IPS-18c (cell line): Measurements from ENCODE around the gene TULP3.
"Not testable (repeated sequence)": the region's sequence is repeated elsewhere in the genome, so short reads cannot be mapped to it uniquely, and the experiment has no call there.

ENCODE experiments used
- H3K4me3 ChIP-seq: 2 replicates; pipeline ENCODE4 v1.7.0; 2013; ENCODE audit warnings: low read depth, mild to moderate bottlenecking, low read length, moderate library complexity; ENCODE audit not compliant: insufficient read depth
- H3K9me3 ChIP-seq: one replicate; pipeline ENCODE4 v1.6.1; 2013; ENCODE audit warnings: mild to moderate bottlenecking, low read length, moderate library complexity; ENCODE audit not compliant: control insufficient read depth, insufficient read depth

TULP3 gene

GRCh38 chr12:2864198-2864597, 26.5 kb upstream of the TULP3 start:
- Histone ChIP-seq H3K9me3 (no peaks in the 10 kb centered on the region), H3K4me3 (no peak overlapping the region)

GRCh38 chr12:2868986-2869632, 21.6 kb upstream of the TULP3 start:
- not testable (repeated sequence) for H3K4me3 ChIP-seq, H3K9me3 ChIP-seq

GRCh38 chr12:2876431-2877046, 14.2 kb upstream of the TULP3 start:
- no peaks in the 10 kb centered on the region for H3K9me3 ChIP-seq

GRCh38 chr12:2877047-2877952, 13.4 kb upstream of the TULP3 start, which contains the start of the genes FOXM1 and RHNO1:
FOXM1 (minus strand) TSS chr12:2877174; CDS start chr12:2874478, 2,696 bp downstream.
RHNO1 (plus strand) TSS chr12:2877223; CDS start chr12:2885367, 8,144 bp downstream.
- Histone ChIP-seq H3K4me3 (peak within 1 kb of the TSS; percentile 93), H3K9me3 (no peaks in the 10 kb centered on the region)

More at GRCh38 chr12:2876431-2877046, 14.2 kb upstream of the TULP3 start:
- peak overlapping the region; percentile 93 for H3K4me3 ChIP-seq

GRCh38 chr12:2877953-2878732, 12.5 kb upstream of the TULP3 start:
- Histone ChIP-seq H3K4me3 (peak overlapping the region; percentile 93), H3K9me3 (no peaks in the 10 kb centered on the region)

- H3K9me3 ChIP-seq: no peaks in the 10 kb centered on the region
- no peak overlapping the region for H3K4me3 ChIP-seq
Measured at GRCh38 chr12:2879853-2880252, 10.8 kb upstream of the TULP3 start.

GRCh38 chr12:2884810-2885209, 5.9 kb upstream of the TULP3 start:
- Histone ChIP-seq H3K9me3 (no peaks in the 10 kb centered on the region), H3K4me3 (no peak overlapping the region)

- no peaks in the 10 kb centered on the region for H3K9me3 ChIP-seq
Measured at GRCh38 chr12:2886768-2887450, 3.8 kb upstream of the TULP3 start.

GRCh38 chr12:2890001-2890387, 697 bp upstream of the TULP3 start:
- Histone ChIP-seq H3K4me3 (peak overlapping the region; percentile 54; the same call in 1 of the 2 replicates), H3K9me3 (no peaks in the 10 kb centered on the region)

More at GRCh38 chr12:2886768-2887450, 3.8 kb upstream of the TULP3 start:
- no peak overlapping the region for H3K4me3 ChIP-seq

- H3K9me3 ChIP-seq: no peaks in the 10 kb centered on the region
- peak overlapping the region; percentile 73 for H3K4me3 ChIP-seq
Measured at GRCh38 chr12:2891240-2892053, 756 bp downstream of the TULP3 start.

- no peak overlapping the region for H3K4me3 ChIP-seq
- H3K9me3 ChIP-seq: no peaks in the 10 kb centered on the region
Measured at GRCh38 chr12:2892246-2892645, 1.6 kb downstream of the TULP3 start.

GRCh38 chr12:2893007-2893406, 2.3 kb downstream of the TULP3 start:
- Histone ChIP-seq H3K4me3 (no peak overlapping the region), H3K9me3 (no peaks in the 10 kb centered on the region)

- Histone ChIP-seq H3K4me3 (no peak overlapping the region), H3K9me3 (no peaks in the 10 kb centered on the region)
Measured at GRCh38 chr12:2895051-2895451, 4.4 kb downstream of the TULP3 start.

GRCh38 chr12:2895511-2895910, 4.8 kb downstream of the TULP3 start:
- no peak overlapping the region for H3K4me3 ChIP-seq
- no peaks in the 10 kb centered on the region for H3K9me3 ChIP-seq

- no peaks in the 10 kb centered on the region for H3K9me3 ChIP-seq
- no peak overlapping the region for H3K4me3 ChIP-seq
Measured at GRCh38 chr12:2897418-2897817, 6.7 kb downstream of the TULP3 start.

- Histone ChIP-seq H3K9me3 (no peaks in the 10 kb centered on the region), H3K4me3 (no peak overlapping the region)
Measured at GRCh38 chr12:2900642-2901041, 10.0 kb downstream of the TULP3 start.
